Measurements from ENCODE around the gene CLEC4M.
"Not testable (repeated sequence)": the region's sequence is repeated elsewhere in the genome, so short reads cannot be mapped to it uniquely, and the experiment has no call there.

Gene CLEC4M

GRCh38 chr19:7806876-7807275, 43.8 kb downstream of the CLEC4M start:
- no peak for TF ChIP-seq CTCF (IDR thresholded peaks at IDR 0.05; ENCODE audit: borderline replicate concordance, insufficient read depth, low read depth, low read length)
- no peak overlapping the region for H3K4me3 ChIP-seq (ENCODE audit: low read depth, low read length)

GRCh38 chr19:7808108-7808507, 45.1 kb downstream of the CLEC4M start:
- no peak for TF ChIP-seq CTCF (IDR thresholded peaks at IDR 0.05; ENCODE audit: borderline replicate concordance, insufficient read depth, low read depth, low read length)
- H3K4me3 ChIP-seq (ENCODE audit: low read depth, low read length) = no peak overlapping the region

GRCh38 chr19:7811989-7812388, 48.9 kb downstream of the CLEC4M start:
- no peak overlapping the region for H3K4me3 ChIP-seq (ENCODE audit: low read depth, low read length)
- TF ChIP-seq CTCF (IDR thresholded peaks at IDR 0.05; ENCODE audit: borderline replicate concordance, insufficient read depth, low read depth, low read length) = no peak

- no peak overlapping the region for H3K4me3 ChIP-seq (ENCODE audit: low read depth, low read length)
- TF ChIP-seq CTCF (IDR thresholded peaks at IDR 0.05; ENCODE audit: borderline replicate concordance, insufficient read depth, low read depth, low read length) = no peak
These were observed 52.3 kb downstream of the CLEC4M start for GRCh38 chr19:7815325-7815724.

GRCh38 chr19:7816040-7816439, 53.0 kb downstream of the CLEC4M start:
- H3K4me3 ChIP-seq (ENCODE audit: low read depth, low read length) = not testable (repeated sequence)

GRCh38 chr19:7817801-7818200, 54.8 kb downstream of the CLEC4M start:
- H3K4me3 ChIP-seq (ENCODE audit: low read depth, low read length) = no peak overlapping the region
- TF ChIP-seq CTCF (IDR thresholded peaks at IDR 0.05; ENCODE audit: borderline replicate concordance, insufficient read depth, low read depth, low read length) = no peak

GRCh38 chr19:7818806-7819205, 55.8 kb downstream of the CLEC4M start:
- TF ChIP-seq CTCF (IDR thresholded peaks at IDR 0.05; ENCODE audit: borderline replicate concordance, insufficient read depth, low read depth, low read length) = no peak
- no peak overlapping the region for H3K4me3 ChIP-seq (ENCODE audit: low read depth, low read length)

Data from GM12875 (cell line).